Vagina (tissue), 2 donors: Measurements from ENCODE around the gene MACROD2.

Experiments used
- CTCF ChIP-seq, 3 experiments: fragments of 450-650 bp in 2 of 3; fragments of 200-600 bp in 1 of 3; sonication (generic) in 1 of 3; IDR thresholded peaks; one replicate each; pipeline ENCODE4 v1.5.1; 2017 to 2019; ENCODE audit warnings: antibody characterized with exemption in 3 of 3, mild to moderate bottlenecking in 2 of 3, moderate library complexity in 2 of 3
- POLR2A ChIP-seq, 2 donors: fragments of 450-650 bp; IDR thresholded peaks; one replicate each; pipeline ENCODE4 v1.6.1; 2017; ENCODE audit warnings: antibody characterized with exemption in 2 of 2, mild to moderate bottlenecking in 2 of 2, moderate library complexity in 2 of 2
- POLR2AphosphoS5 ChIP-seq, 2 donors: sonication (generic); formaldehyde crosslinking; IDR thresholded peaks; one replicate each; pipeline ENCODE4 v1.9.0; 2017; ENCODE audit warnings: antibody characterized with exemption in 2 of 2, mild to moderate bottlenecking in 2 of 2, low read depth in 1 of 2; ENCODE audit not compliant: insufficient read depth in 1 of 2

DNA sequence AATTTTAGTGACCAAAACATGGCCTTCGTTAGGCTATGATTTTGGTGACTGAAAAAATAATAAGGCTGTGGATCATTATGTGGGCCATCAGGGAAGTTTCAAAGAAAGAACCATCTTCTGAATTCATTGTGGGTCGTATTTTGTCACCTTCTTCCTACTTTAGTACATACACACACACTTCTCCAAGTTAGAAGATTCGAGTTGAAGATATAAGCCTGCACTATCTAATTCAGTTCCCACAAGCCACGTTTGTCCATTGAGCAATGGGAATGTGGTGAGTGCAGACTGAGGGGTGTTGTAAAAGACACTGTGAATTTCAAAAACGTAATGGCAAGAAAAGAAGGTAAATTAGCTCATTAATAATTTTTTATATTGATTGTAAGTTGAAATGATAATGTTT, 1812.0 kb downstream of the MACROD2 start:
- TF ChIP-seq CTCF (IDR thresholded peaks at IDR 0.05) = no peak
- no peak for TF ChIP-seq POLR2A (IDR thresholded peaks at IDR 0.05)
- TF ChIP-seq POLR2AphosphoS5 (IDR thresholded peaks at IDR 0.05; ENCODE audit: insufficient read depth in 1 of 2, low read depth in 1 of 2) = no peak
